HG03097 (cell line): Measurements from ENCODE around the gene SMC3.
A peak's percentile ranks its signal among the peaks of the same experiment; 100 is the strongest.

ENCODE experiments used
- ATAC-seq: cut with Tn5 transposase; IDR thresholded peaks from one replicate; pipeline ENCODE4 v1.9.1; 2021; ENCODE audit not compliant: unreplicated experiment, low FRiP score

SMC3 gene

GRCh38 chr10:110544958-110545537 lies 22.4 kb upstream of the SMC3 start:
- ATAC-seq = no peak

DNA sequence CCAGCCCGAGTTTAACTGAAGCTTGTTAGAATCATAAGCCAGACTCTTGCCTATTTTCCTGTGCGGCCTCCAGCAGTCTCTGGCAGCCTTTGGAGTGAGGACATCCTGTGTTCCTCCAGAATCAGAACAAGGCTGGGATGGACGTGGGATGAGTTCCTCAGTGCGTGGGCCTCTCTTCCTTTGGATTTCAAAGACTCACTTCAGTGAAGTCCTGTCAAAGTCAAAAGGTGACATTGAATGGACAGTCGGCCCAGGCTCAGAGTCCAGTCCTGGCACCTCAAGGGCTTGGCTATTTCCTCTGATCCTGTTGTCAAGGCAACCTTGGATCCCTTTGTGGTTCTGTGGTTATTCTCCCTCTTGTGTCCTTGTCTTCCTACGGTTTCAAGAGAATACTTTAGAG lies 21.4 kb upstream of the SMC3 start:
- no peak for ATAC-seq

- no peak for ATAC-seq
Observed at GRCh38 chr10:110546499-110547110, 20.9 kb upstream of the SMC3 start.

DNA sequence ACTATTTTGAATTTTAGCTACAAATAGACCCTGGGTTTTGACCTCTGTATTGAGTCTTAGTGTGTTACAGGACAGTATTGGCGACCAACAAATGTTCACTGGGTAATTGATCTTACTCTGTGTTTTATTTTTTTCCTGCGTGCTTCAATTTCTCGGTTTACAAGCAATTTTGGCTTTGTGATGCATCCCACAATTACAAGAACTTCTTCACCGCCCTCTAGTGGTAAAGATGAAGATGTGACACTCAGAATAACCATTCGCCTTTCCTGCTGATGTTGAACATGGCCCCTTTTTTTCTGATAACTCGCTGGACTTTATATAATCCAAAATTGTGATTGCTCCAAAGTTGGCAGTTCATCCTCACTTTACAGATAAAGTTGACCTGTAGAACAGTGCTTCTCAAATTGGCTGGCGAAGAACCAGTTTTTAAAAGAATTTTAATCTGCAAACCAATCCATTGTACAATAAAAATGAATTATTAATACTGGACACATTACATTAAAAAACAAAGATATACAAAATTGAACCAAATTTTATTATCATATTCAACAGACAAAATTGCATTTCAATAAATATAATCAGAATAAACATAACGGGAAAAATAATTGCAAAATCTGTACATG lies 20.2 kb upstream of the SMC3 start:
- no peak for ATAC-seq

DNA sequence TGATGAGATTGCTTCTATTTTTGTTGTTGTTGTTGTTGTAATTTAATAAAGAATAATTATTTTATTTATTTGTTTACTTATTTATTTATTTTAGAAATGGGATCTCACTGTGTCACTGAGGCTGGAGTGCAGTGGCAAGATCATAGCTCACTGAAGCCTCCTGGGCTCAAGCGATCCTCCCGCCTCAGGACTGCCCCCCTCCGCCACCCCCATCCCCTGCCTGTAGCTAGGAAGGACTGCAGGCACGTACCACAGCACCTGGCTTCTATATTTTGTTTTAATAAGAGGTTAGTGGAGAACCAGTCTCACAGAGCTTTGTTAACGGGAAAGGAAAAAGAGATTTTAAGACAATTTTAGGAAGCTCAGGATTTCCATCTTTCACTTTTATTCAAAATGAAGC lies 19.5 kb upstream of the SMC3 start:
- ATAC-seq = no peak

GRCh38 chr10:110549211-110549610 lies 18.3 kb upstream of the SMC3 start:
- ATAC-seq = no peak

DNA sequence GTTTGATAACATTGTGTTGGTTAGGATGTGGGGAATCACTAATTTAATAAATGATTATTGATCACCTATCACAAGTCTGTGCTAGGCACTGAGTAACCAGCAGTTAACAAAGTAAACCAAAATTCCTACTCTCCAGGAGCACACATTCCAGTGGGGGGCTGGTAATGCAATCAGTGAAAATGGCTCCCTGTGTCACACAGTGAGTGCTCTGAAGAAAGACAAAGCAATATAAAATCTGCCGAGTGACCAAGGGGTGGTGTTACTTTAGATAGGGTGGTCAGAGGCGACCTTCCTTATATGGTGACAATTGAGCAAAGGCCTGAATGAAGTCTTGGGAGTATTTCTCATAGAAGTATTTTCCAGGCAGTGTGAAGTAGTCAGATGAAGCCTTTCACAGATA lies 13.6 kb upstream of the SMC3 start:
- ATAC-seq = no peak

GRCh38 chr10:110556296-110556695 lies 11.2 kb upstream of the SMC3 start:
- ATAC-seq = no peak

DNA sequence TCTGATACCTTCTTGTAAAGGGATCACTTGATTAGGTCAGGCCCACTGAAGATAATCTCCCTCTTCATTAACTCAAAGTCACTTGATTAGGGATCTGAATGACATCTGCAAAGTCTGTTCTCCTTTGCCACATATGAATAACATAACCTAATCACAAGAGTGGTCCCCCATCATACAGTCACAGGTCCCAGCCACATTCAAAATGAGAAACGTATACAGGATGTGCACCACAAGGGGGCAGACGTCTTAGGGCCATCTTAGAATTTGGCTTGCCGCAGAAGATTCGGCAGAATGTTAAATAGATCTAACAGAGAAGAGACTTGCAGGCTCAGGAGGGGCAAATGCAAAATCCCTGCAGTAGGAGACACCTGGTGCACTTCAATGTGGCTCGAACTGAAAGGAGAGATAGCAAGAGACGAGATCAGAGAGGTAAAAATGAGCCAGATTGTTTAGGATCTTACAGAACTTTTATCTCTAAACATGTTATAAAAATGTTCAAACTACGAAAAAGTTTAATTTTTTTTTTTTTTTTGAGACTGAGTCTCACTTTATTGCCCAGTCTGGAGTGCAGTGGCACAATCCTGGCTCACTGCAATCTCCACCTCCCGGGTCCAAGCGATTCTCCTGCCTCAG lies 10.4 kb upstream of the SMC3 start:
- peak; percentile 76 for ATAC-seq

DNA sequence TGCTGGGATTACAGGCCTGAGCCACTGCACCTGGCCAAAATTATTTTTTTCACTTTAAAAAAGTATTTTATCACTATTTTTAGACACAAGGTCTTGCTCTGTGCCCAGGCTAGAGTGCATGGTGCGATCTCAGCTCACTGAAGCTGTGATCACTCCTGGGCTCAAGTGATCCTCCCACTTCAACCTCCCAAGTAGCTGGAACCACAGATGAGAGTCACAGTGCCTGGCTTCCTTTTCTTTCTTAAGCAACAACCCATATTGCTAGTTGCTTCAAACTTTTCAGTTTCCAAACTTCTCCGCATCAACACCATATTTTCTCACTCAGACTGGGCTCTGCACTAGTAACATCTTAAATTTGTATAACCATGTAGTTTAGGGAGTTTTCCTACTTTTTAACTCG lies 9.5 kb upstream of the SMC3 start:
- ATAC-seq = no peak

GRCh38 chr10:110560012-110560411 lies 7.5 kb upstream of the SMC3 start:
- ATAC-seq = no peak

- ATAC-seq = no peak
Observed at GRCh38 chr10:110561292-110561691, 6.2 kb upstream of the SMC3 start.

GRCh38 chr10:110562348-110562747 lies 5.1 kb upstream of the SMC3 start:
- no peak for ATAC-seq

DNA sequence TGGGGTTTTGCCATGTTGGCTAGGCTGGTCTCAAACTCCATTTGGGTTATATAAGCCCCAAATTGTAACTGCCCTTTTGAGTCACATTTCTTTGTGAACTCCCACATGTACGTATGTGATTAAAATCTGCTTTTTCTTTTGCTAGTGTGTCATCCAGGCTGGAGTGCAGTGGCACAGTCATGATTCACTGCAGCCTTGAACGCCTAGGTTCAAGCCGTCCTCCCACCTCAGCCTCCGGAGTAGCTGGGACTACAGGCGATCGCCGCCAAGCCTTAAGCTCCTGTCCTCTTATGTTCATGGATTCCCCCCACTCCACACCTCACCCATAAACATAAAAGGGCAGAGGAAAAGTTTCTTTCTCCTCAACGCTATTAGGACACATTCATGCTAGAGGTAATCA lies 4.4 kb upstream of the SMC3 start:
- no peak for ATAC-seq

- ATAC-seq = no peak
Observed at GRCh38 chr10:110566472-110567200, 859 bp upstream of the SMC3 start.

GRCh38 chr10:110568055-110568735 lies 700 bp downstream of the SMC3 start:
- ATAC-seq = peak; percentile 34

GRCh38 chr10:110569122-110569521 lies 1.6 kb downstream of the SMC3 start:
- ATAC-seq = no peak

DNA sequence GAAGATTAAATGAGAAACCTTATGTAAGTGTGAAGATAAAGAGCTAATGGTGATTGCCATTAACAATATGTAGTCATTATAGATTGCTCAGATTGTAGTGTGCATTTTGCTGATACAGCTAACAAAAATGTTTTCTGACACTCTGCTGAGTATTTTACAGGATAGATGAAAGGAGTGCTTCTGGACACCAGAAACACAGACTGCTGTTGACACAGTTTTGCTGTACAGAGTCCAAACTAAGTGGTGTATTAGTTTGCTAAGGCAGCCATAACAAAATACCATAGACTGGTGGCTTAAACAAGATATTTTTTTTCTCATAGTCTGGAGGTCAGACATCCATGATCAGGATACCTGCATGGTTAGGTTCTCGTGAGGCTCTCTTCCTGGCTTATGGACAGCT lies 2.2 kb downstream of the SMC3 start:
- ATAC-seq = no peak

GRCh38 chr10:110571093-110571743 lies 3.7 kb downstream of the SMC3 start:
- no peak for ATAC-seq

DNA sequence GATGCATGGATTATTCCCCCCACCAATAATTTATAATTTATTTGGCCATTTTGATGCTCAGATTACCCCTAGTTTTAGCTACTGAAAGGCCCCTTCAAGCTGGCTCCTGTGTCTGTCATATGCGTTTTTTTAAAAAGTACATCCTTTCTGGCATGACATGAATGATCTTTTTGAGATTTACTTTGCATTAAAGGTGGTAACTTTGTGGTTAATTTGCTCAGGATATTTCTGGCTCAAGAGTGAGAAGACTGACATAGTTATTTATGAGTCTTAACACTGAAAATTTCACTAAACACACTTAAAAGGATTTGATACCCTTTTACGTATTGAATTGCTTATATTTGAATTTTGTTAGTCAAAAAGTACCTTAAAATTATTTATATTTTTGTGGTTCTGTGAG lies 5.4 kb downstream of the SMC3 start:
- no peak for ATAC-seq
